ENCODE results near the gene DDC. TPM values are rescaled to one million over a fixed set of nuclear protein-coding genes. Genes with fewer than 3 reads are reported as not detected.
"Not testable (repeated sequence)": the region's sequence is repeated elsewhere in the genome, so short reads cannot be mapped to it uniquely, and the experiment has no call there.

The DDC gene
- total and polyA plus RNA-seq, 10 donors: 0.03 to 0.55 (median 0.29) TPM; not detected in 4

DNA sequence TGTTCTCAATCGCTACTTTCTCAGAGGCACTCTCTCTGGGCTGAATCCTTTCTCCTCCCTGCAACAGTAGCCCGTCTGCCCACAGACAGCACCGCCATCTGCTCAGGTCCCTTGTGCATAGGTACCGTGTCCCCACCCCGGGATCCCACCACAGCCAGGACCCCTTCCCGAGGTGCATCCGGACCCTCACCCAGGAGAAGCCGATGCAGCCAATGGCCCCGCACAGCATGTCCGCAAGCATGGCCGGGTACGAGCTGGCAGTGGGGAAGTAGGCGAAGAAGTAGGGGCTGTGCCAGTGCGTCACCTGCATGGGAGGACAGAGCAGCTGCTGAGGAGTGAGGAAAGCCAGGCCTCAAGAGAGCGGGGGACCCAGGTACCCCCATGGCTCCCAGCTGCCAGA is 25.5 kb downstream of the DDC start:
- Histone ChIP-seq H3K4me3 (no peak overlapping the region), H3K4me1 (no peaks in the 10 kb centered on the region), H3K36me3 (no peaks in the 10 kb centered on the region), H3K27ac (no peak overlapping the region), H3K9me3 (no peaks in the 10 kb centered on the region), H3K27me3 (replicated peaks in 1 of 7) (no peaks in the 10 kb centered on the region)
- TF ChIP-seq, protein P1, sequence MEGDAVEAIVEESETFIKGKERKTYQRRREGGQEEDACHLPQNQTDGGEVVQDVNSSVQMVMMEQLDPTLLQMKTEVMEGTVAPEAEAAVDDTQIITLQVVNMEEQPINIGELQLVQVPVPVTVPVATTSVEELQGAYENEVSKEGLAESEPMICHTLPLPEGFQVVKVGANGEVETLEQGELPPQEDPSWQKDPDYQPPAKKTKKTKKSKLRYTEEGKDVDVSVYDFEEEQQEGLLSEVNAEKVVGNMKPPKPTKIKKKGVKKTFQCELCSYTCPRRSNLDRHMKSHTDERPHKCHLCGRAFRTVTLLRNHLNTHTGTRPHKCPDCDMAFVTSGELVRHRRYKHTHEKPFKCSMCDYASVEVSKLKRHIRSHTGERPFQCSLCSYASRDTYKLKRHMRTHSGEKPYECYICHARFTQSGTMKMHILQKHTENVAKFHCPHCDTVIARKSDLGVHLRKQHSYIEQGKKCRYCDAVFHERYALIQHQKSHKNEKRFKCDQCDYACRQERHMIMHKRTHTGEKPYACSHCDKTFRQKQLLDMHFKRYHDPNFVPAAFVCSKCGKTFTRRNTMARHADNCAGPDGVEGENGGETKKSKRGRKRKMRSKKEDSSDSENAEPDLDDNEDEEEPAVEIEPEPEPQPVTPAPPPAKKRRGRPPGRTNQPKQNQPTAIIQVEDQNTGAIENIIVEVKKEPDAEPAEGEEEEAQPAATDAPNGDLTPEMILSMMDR (IDR thresholded peaks at IDR 0.05 in 8 of 11, conservative IDR thresholded peaks at IDR 0.05 in 3 of 11): no peak
- TF ChIP-seq POLR2AphosphoS5 (IDR thresholded peaks at IDR 0.05): no peak
- no peak for TF ChIP-seq POLR2A (IDR thresholded peaks at IDR 0.05)
- DNase-seq: no peak
- 89 to 97% (median 93%) methylated on average over 15 of the region's 15 CpGs for WGBS, 5 donors
- intact Hi-C loops (cut with DNase I; ENCODE audit: low total_unique reads): no loop called here

DNA sequence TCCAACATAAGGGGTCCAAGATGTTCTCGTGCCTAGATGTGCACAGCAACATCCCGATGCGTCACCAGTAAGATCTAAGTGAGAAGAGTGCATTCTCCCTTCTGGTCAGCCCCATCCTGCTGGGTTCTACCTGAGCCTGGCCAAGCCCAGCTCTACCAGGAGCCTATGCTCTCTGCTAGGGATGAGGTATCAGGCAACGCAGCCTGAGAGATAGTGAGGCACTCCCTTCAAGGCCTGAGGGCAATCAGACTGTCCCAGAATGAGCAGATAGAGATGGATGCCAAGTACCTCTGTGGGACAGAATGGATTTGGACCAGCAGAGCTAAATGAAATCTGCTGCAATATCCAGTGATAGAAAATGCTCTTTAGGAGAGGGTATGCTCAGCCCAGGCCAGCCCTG is 26.7 kb downstream of the DDC start:
- H3K27me3 ChIP-seq (replicated peaks in 1 of 7): no peaks in the 10 kb centered on the region
- intact Hi-C loops (cut with DNase I; ENCODE audit: low total_unique reads): no loop called here
- no peak for TF ChIP-seq POLR2A (IDR thresholded peaks at IDR 0.05)
- TF ChIP-seq, protein P1 (IDR thresholded peaks at IDR 0.05 in 8 of 11, conservative IDR thresholded peaks at IDR 0.05 in 3 of 11): no peak
- no peak for TF ChIP-seq POLR2AphosphoS5 (IDR thresholded peaks at IDR 0.05)
- DNase-seq: no peak
- H3K9me3 ChIP-seq: no peaks in the 10 kb centered on the region
- no peaks in the 10 kb centered on the region for H3K4me1 ChIP-seq
- WGBS, 5 donors: 83 to 93% (median 88%) methylated on average over 4 of the region's 4 CpGs
- H3K4me3 ChIP-seq: no peak overlapping the region
- no peak overlapping the region for H3K27ac ChIP-seq
- no peaks in the 10 kb centered on the region for H3K36me3 ChIP-seq

DNA sequence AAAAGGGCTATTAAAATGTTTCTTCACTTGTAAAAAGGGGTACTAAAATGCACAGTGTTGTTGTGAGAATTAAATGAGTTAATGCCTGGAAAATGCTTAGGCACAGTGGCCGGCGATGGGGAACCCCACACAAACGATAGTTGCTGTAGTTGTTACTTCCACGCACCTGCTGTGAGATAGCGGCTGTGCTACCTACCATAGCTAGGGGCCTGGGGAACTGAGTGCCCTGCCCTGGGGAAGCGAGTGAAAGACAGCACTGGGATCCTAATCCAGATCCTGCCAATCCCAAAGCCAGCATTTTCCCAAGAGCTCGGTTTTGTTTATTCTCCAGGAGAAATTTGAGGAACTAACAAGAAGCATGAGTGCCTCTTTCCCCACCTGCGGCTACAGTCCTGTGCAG is 27.8 kb downstream of the DDC start:
- Histone ChIP-seq H3K9me3 (no peaks in the 10 kb centered on the region), H3K4me3 (no peak overlapping the region), H3K27ac (no peak overlapping the region), H3K27me3 (replicated peaks in 1 of 7) (no peaks in the 10 kb centered on the region), H3K36me3 (no peaks in the 10 kb centered on the region), H3K4me1 (no peaks in the 10 kb centered on the region)
- intact Hi-C loops (cut with DNase I; ENCODE audit: low total_unique reads): no loop called here
- 83 to 89% (median 85%) methylated on average over 8 of the region's 8 CpGs for WGBS, 5 donors
- TF ChIP-seq, protein P1 (IDR thresholded peaks at IDR 0.05 in 8 of 11, conservative IDR thresholded peaks at IDR 0.05 in 3 of 11): no peak
- no peak for TF ChIP-seq POLR2AphosphoS5 (IDR thresholded peaks at IDR 0.05)
- no peak for TF ChIP-seq POLR2A (IDR thresholded peaks at IDR 0.05)
- DNase-seq: peak; percentile 39

DNA sequence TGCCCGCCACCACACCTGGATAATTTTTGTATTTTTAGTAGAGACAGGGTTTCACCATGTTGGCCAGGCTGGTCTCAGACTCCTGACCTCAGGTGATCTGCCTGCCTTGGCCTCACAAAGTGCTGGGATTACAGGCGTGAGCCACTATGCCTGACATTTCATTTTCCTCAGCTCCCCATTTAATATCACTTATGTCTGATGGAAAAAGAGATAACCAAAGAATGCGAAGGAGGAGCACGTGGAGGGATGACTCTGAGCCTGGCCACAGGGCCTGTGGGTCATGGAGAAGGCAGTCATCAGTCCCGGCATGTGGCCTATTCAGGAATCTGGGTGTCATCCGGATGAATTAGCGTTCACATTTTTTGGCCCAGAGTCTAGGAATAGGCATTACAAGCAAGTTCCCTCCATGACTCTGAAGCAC is 29.9 kb downstream of the DDC start:
- H3K4me3 ChIP-seq; H3K9me3 ChIP-seq; DNase-seq; H3K4me1 ChIP-seq; H3K27me3 ChIP-seq (replicated peaks in 1 of 7); intact Hi-C loops (cut with DNase I; ENCODE audit: low total_unique reads); H3K36me3 ChIP-seq; H3K27ac ChIP-seq: not testable (repeated sequence)
- WGBS, 5 donors: 80 to 95% (median 82%) methylated on average over 7 of the region's 7 CpGs

DNA sequence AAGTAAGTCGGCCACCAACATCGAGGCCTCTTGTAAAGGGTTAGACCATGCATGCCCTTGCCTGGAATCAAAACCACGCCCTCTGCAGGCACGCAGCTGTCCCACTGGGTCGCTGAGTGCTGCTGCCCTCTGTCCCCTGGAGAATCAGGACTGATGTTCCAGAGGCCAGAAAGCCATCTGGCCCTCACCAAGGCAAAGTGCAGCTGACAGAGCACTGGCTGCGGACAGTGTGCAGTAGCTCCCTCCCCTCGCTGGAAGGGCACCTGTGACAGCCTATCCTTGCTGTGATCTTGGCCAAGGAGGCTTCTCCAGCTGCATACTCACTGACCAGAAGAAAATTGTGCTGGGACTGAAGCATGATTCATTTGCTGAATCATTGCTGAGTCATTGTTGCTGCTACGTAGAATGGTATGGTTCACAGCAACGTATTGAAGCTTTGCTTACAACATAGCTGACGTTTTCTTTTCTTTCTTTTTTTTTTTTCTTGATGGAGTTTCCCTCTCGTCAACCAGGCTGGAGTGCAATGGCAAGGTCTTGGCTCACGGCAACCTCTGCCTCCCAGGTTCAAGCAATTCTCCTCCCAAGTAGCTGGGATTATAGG is 30.4 kb downstream of the DDC start:
- DNase-seq: peak; percentile 63
- intact Hi-C loops (cut with DNase I; ENCODE audit: low total_unique reads): no loop called here
- Histone ChIP-seq H3K4me3 (no peak overlapping the region), H3K9me3 (no peaks in the 10 kb centered on the region), H3K4me1 (no peaks in the 10 kb centered on the region), H3K27me3 (replicated peaks in 1 of 7) (peaks cover 0 to 4% (median 0%) of the 10 kb centered on the region in 7 donors), H3K36me3 (no peaks in the 10 kb centered on the region), H3K27ac (no peak overlapping the region)
- TF ChIP-seq POLR2AphosphoS5 (IDR thresholded peaks at IDR 0.05): no peak
- TF ChIP-seq, protein P1 (IDR thresholded peaks at IDR 0.05 in 8 of 11, conservative IDR thresholded peaks at IDR 0.05 in 3 of 11): no peak
- TF ChIP-seq POLR2A (IDR thresholded peaks at IDR 0.05): no peak
- 55 to 71% (median 58%) methylated on average over 12 of the region's 12 CpGs for WGBS, 5 donors
